ENCODE data around the gene EXTL2.

The EXTL2 gene

DNA sequence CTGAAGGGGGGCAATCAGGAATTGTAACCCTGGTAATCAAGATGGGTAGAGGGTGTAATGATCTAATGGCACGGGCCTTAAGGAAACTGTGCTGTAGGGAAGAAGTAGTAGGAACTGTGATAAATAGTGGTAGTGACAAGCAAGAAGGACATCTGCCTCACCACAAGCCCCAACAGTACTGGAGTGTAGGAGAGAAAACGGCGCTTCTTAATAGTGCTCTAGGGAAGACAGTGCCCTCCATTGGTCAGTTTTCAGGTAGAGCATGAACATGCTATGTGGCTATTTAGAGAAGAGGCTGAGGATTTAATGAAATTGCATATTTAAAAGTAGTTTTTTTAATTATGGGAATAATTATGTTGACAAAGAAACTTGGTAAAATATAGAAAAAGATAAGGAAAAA, 33.5 kb upstream of the EXTL2 start:
- no peak overlapping the region for H3K4me3 ChIP-seq (ENCODE audit: low read length in 2 of 2)
- no peak overlapping the region for H3K9ac ChIP-seq (ENCODE audit: low read depth in 1 of 2, low read length in 2 of 2)
- H3K27ac ChIP-seq (ENCODE audit: low read depth in 2 of 2, low read length in 2 of 2): no peak overlapping the region
- no peaks in the 10 kb centered on the region for H3K9me3 ChIP-seq (ENCODE audit: control insufficient read depth in 2 of 2, low read length in 2 of 2)
- no peaks in the 10 kb centered on the region for H3K27me3 ChIP-seq (ENCODE audit: control insufficient read depth in 2 of 2, insufficient read depth in 2 of 2, low read length in 2 of 2)
- H3K4me1 ChIP-seq (ENCODE audit: control insufficient read depth in 2 of 2, insufficient read depth in 2 of 2, low read length in 2 of 2): no peaks in the 10 kb centered on the region
- peaks cover 10 to 11% of the 10 kb centered on the region in 2 donors for H3K36me3 ChIP-seq (ENCODE audit: control insufficient read depth in 2 of 2, insufficient read depth in 2 of 2, low read length in 2 of 2)

GRCh38 chr1:100927276-100927675, 32.6 kb upstream of the EXTL2 start:
- Histone ChIP-seq H3K9ac (ENCODE audit: low read depth in 1 of 2, low read length in 2 of 2) (no peak overlapping the region), H3K27me3 (ENCODE audit: control insufficient read depth in 2 of 2, insufficient read depth in 2 of 2, low read length in 2 of 2) (no peaks in the 10 kb centered on the region), H3K4me1 (ENCODE audit: control insufficient read depth in 2 of 2, insufficient read depth in 2 of 2, low read length in 2 of 2) (no peaks in the 10 kb centered on the region), H3K36me3 (ENCODE audit: control insufficient read depth in 2 of 2, insufficient read depth in 2 of 2, low read length in 2 of 2) (peaks cover 11 to 13% of the 10 kb centered on the region in 2 donors), H3K27ac (ENCODE audit: low read depth in 2 of 2, low read length in 2 of 2) (no peak overlapping the region), H3K4me3 (ENCODE audit: low read length in 2 of 2) (no peak overlapping the region), H3K9me3 (ENCODE audit: control insufficient read depth in 2 of 2, low read length in 2 of 2) (no peaks in the 10 kb centered on the region)

GRCh38 chr1:100926240-100926639, 31.6 kb upstream of the EXTL2 start:
- peaks cover 11 to 15% of the 10 kb centered on the region in 2 donors for H3K36me3 ChIP-seq (ENCODE audit: control insufficient read depth in 2 of 2, insufficient read depth in 2 of 2, low read length in 2 of 2)
- no peak overlapping the region for H3K4me3 ChIP-seq (ENCODE audit: low read length in 2 of 2)
- no peaks in the 10 kb centered on the region for H3K4me1 ChIP-seq (ENCODE audit: control insufficient read depth in 2 of 2, insufficient read depth in 2 of 2, low read length in 2 of 2)
- H3K9ac ChIP-seq (ENCODE audit: low read depth in 1 of 2, low read length in 2 of 2): no peak overlapping the region
- H3K9me3 ChIP-seq (ENCODE audit: control insufficient read depth in 2 of 2, low read length in 2 of 2): no peaks in the 10 kb centered on the region
- no peaks in the 10 kb centered on the region for H3K27me3 ChIP-seq (ENCODE audit: control insufficient read depth in 2 of 2, insufficient read depth in 2 of 2, low read length in 2 of 2)
- no peak overlapping the region for H3K27ac ChIP-seq (ENCODE audit: low read depth in 2 of 2, low read length in 2 of 2)

DNA sequence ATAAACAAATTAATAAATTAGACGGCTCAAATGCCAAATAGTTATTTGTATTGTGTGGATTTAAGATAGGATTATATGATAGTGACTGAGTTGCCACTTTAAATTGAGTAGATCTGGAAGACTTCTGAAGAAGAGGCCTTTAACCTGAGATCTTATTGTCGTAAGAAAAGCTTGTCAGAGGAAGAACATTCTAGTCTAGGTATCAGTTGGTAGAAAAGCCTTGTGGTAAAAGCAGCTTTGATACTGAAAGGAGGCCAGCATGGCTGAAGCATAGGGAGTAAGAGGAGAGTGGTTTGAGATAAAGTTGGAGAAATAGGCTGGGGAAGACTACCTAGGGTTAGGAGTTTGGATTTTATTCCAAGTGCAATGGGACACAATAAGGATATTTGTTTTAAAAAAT, 30.3 kb upstream of the EXTL2 start:
- Histone ChIP-seq H3K36me3 (ENCODE audit: control insufficient read depth in 2 of 2, insufficient read depth in 2 of 2, low read length in 2 of 2) (peaks cover 8 to 15% of the 10 kb centered on the region in 2 donors), H3K4me1 (ENCODE audit: control insufficient read depth in 2 of 2, insufficient read depth in 2 of 2, low read length in 2 of 2) (no peaks in the 10 kb centered on the region), H3K9me3 (ENCODE audit: control insufficient read depth in 2 of 2, low read length in 2 of 2) (no peaks in the 10 kb centered on the region), H3K4me3 (ENCODE audit: low read length in 2 of 2) (no peak overlapping the region), H3K27ac (ENCODE audit: low read depth in 2 of 2, low read length in 2 of 2) (no peak overlapping the region), H3K27me3 (ENCODE audit: control insufficient read depth in 2 of 2, insufficient read depth in 2 of 2, low read length in 2 of 2) (no peaks in the 10 kb centered on the region), H3K9ac (ENCODE audit: low read depth in 1 of 2, low read length in 2 of 2) (no peak overlapping the region)

DNA sequence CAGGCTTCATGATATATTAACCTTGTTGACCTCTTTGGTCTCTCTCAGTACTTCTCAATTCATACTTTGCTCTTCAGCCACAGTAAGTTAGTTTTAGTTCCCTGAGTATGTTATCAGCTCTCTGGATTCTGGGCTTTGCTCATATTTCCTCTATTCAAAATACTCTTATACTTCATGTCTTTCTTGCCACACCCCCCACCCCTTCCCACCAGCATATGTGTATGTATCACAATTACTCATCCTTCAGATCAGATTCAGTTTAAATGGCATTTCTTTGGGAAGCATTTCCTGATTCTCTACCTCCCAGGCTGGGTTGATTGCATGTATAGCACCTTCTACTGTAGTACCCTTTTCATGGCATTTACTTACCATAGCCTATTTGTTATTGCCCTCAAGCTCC, 29.6 kb upstream of the EXTL2 start:
- Histone ChIP-seq H3K9me3 (ENCODE audit: control insufficient read depth in 2 of 2, low read length in 2 of 2) (no peaks in the 10 kb centered on the region), H3K4me3 (ENCODE audit: low read length in 2 of 2) (no peak overlapping the region), H3K27ac (ENCODE audit: low read depth in 2 of 2, low read length in 2 of 2) (no peak overlapping the region), H3K36me3 (ENCODE audit: control insufficient read depth in 2 of 2, insufficient read depth in 2 of 2, low read length in 2 of 2) (peaks cover 9 to 15% of the 10 kb centered on the region in 2 donors), H3K4me1 (ENCODE audit: control insufficient read depth in 2 of 2, insufficient read depth in 2 of 2, low read length in 2 of 2) (no peaks in the 10 kb centered on the region), H3K9ac (ENCODE audit: low read depth in 1 of 2, low read length in 2 of 2) (no peak overlapping the region), H3K27me3 (ENCODE audit: control insufficient read depth in 2 of 2, insufficient read depth in 2 of 2, low read length in 2 of 2) (no peaks in the 10 kb centered on the region)

- Histone ChIP-seq H3K4me3 (ENCODE audit: low read length in 2 of 2) (no peak overlapping the region), H3K36me3 (ENCODE audit: control insufficient read depth in 2 of 2, insufficient read depth in 2 of 2, low read length in 2 of 2) (peaks cover 22 to 23% of the 10 kb centered on the region in 2 donors), H3K9me3 (ENCODE audit: control insufficient read depth in 2 of 2, low read length in 2 of 2) (no peaks in the 10 kb centered on the region), H3K27me3 (ENCODE audit: control insufficient read depth in 2 of 2, insufficient read depth in 2 of 2, low read length in 2 of 2) (no peaks in the 10 kb centered on the region), H3K27ac (ENCODE audit: low read depth in 2 of 2, low read length in 2 of 2) (no peak overlapping the region), H3K4me1 (ENCODE audit: control insufficient read depth in 2 of 2, insufficient read depth in 2 of 2, low read length in 2 of 2) (no peaks in the 10 kb centered on the region), H3K9ac (ENCODE audit: low read depth in 1 of 2, low read length in 2 of 2) (no peak overlapping the region)
Observed at GRCh38 chr1:100921110-100921706, 26.6 kb upstream of the EXTL2 start.

DNA sequence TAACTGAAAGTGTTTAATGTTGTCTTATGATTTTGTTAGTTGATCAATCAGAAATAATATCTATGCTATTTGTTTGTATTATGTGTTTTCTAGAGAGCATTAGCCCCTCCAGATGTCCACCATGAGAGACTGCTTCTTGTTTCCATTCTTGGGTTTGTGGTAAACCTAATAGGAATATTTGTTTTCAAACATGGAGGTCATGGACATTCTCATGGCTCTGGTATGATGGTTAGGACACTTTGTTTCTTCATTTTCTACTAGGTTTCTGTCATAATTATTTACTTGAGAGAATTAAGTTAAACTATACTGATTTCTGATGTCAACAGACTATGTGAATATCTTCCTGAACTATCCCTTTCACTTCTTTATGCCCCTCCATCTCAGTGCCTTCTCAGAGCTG, 17.4 kb upstream of the EXTL2 start:
- no peak overlapping the region for H3K4me3 ChIP-seq (ENCODE audit: low read length in 2 of 2)

GRCh38 chr1:100909018-100909417, 14.4 kb upstream of the EXTL2 start:
- Histone ChIP-seq H3K36me3 (ENCODE audit: control insufficient read depth in 2 of 2, insufficient read depth in 2 of 2, low read length in 2 of 2) (peaks cover 39 to 50% of the 10 kb centered on the region in 2 donors), H3K9ac (ENCODE audit: low read depth in 1 of 2, low read length in 2 of 2) (no peak overlapping the region), H3K4me3 (ENCODE audit: low read length in 2 of 2) (no peak overlapping the region), H3K27ac (ENCODE audit: low read depth in 2 of 2, low read length in 2 of 2) (no peak overlapping the region), H3K4me1 (ENCODE audit: control insufficient read depth in 2 of 2, insufficient read depth in 2 of 2, low read length in 2 of 2) (no peaks in the 10 kb centered on the region), H3K9me3 (ENCODE audit: control insufficient read depth in 2 of 2, low read length in 2 of 2) (no peaks in the 10 kb centered on the region), H3K27me3 (ENCODE audit: control insufficient read depth in 2 of 2, insufficient read depth in 2 of 2, low read length in 2 of 2) (no peaks in the 10 kb centered on the region)

More for the DNA sequence above, 17.4 kb upstream of the EXTL2 start:
- H3K4me1 ChIP-seq (ENCODE audit: control insufficient read depth in 2 of 2, insufficient read depth in 2 of 2, low read length in 2 of 2): no peaks in the 10 kb centered on the region
- H3K9ac ChIP-seq (ENCODE audit: low read depth in 1 of 2, low read length in 2 of 2): no peak overlapping the region
- H3K9me3 ChIP-seq (ENCODE audit: control insufficient read depth in 2 of 2, low read length in 2 of 2): no peaks in the 10 kb centered on the region
- H3K27me3 ChIP-seq (ENCODE audit: control insufficient read depth in 2 of 2, insufficient read depth in 2 of 2, low read length in 2 of 2): no peaks in the 10 kb centered on the region
- H3K36me3 ChIP-seq (ENCODE audit: control insufficient read depth in 2 of 2, insufficient read depth in 2 of 2, low read length in 2 of 2): peaks cover 28 to 63% of the 10 kb centered on the region in 2 donors
- no peak overlapping the region for H3K27ac ChIP-seq (ENCODE audit: low read depth in 2 of 2, low read length in 2 of 2)

DNA sequence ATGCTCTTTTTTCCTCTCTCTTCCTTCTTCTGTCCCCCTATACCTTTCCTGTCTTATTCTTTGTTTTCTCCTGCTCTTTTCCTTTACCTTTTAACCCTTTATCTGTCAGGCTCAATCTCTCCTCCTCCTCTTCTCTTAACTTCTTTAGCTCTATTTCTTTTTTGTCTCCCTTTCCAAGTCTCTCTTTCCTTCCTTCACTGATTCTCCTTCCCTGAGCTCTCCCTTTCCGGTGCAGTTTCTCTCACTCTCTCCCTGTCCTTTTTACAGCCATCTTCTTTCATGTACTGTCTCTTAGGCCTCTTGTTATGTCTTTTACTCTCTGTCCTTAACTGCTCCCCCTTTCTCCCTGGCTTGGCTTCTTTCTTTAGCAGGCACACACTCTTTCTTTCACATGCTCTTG, 13.2 kb upstream of the EXTL2 start:
- no peak overlapping the region for H3K27ac ChIP-seq (ENCODE audit: low read depth in 2 of 2, low read length in 2 of 2)
- H3K4me1 ChIP-seq (ENCODE audit: control insufficient read depth in 2 of 2, insufficient read depth in 2 of 2, low read length in 2 of 2): no peaks in the 10 kb centered on the region
- no peak overlapping the region for H3K9ac ChIP-seq (ENCODE audit: low read depth in 1 of 2, low read length in 2 of 2)
- H3K9me3 ChIP-seq (ENCODE audit: control insufficient read depth in 2 of 2, low read length in 2 of 2): no peaks in the 10 kb centered on the region
- no peak overlapping the region for H3K4me3 ChIP-seq (ENCODE audit: low read length in 2 of 2)
- H3K36me3 ChIP-seq (ENCODE audit: control insufficient read depth in 2 of 2, insufficient read depth in 2 of 2, low read length in 2 of 2): peaks cover 31 to 41% of the 10 kb centered on the region in 2 donors
- H3K27me3 ChIP-seq (ENCODE audit: control insufficient read depth in 2 of 2, insufficient read depth in 2 of 2, low read length in 2 of 2): no peaks in the 10 kb centered on the region

- H3K27me3 ChIP-seq (ENCODE audit: control insufficient read depth in 2 of 2, insufficient read depth in 2 of 2, low read length in 2 of 2): no peaks in the 10 kb centered on the region
- H3K4me3 ChIP-seq (ENCODE audit: low read length in 2 of 2): no peak overlapping the region
- H3K36me3 ChIP-seq (ENCODE audit: control insufficient read depth in 2 of 2, insufficient read depth in 2 of 2, low read length in 2 of 2): peaks cover 25 to 31% of the 10 kb centered on the region in 2 donors
- H3K9me3 ChIP-seq (ENCODE audit: control insufficient read depth in 2 of 2, low read length in 2 of 2): no peaks in the 10 kb centered on the region
- no peak overlapping the region for H3K9ac ChIP-seq (ENCODE audit: low read depth in 1 of 2, low read length in 2 of 2)
- H3K27ac ChIP-seq (ENCODE audit: low read depth in 2 of 2, low read length in 2 of 2): no peak overlapping the region
- H3K4me1 ChIP-seq (ENCODE audit: control insufficient read depth in 2 of 2, insufficient read depth in 2 of 2, low read length in 2 of 2): no peaks in the 10 kb centered on the region
Observed at GRCh38 chr1:100905181-100905580, 10.5 kb upstream of the EXTL2 start.

DNA sequence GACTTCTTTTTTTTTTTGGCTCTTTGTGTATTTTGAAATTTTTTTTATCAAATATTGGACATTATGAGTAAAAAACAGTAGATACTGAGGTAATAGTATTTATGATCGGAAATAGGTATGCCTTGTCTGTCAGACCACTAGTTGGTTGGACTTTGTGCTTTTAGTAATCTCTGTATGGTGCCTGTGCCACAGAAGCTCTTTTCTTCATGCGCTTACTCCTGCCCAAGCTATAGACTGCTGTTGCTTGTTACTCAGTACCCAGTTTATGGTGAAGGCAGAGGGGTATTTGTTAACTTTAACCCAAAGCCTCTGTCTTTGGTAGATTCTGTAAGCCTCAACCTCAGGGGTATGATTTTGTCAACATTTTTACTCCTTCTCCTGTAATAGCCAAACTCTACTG, 9.9 kb upstream of the EXTL2 start:
- no peak overlapping the region for H3K4me3 ChIP-seq (ENCODE audit: low read length in 2 of 2)
- no peaks in the 10 kb centered on the region for H3K9me3 ChIP-seq (ENCODE audit: control insufficient read depth in 2 of 2, low read length in 2 of 2)
- peaks cover 25 to 32% of the 10 kb centered on the region in 2 donors for H3K36me3 ChIP-seq (ENCODE audit: control insufficient read depth in 2 of 2, insufficient read depth in 2 of 2, low read length in 2 of 2)
- no peaks in the 10 kb centered on the region for H3K4me1 ChIP-seq (ENCODE audit: control insufficient read depth in 2 of 2, insufficient read depth in 2 of 2, low read length in 2 of 2)
- no peaks in the 10 kb centered on the region for H3K27me3 ChIP-seq (ENCODE audit: control insufficient read depth in 2 of 2, insufficient read depth in 2 of 2, low read length in 2 of 2)
- H3K27ac ChIP-seq (ENCODE audit: low read depth in 2 of 2, low read length in 2 of 2): no peak overlapping the region
- H3K9ac ChIP-seq (ENCODE audit: low read depth in 1 of 2, low read length in 2 of 2): no peak overlapping the region
